ENCODE results near the gene TCFL5. TPM values are rescaled to one million over a fixed set of nuclear protein-coding genes. Genes with fewer than 3 reads are reported as not detected.

TCFL5 gene
- total RNA-seq, 1 experiment from 2014 or later = 29.3 TPM

GRCh38 chr20:62823688-62824475 lies 37.7 kb downstream of the TCFL5 start:
- Histone ChIP-seq H3K9me3 (ENCODE audit: insufficient read depth, low read depth) (no peaks in the 10 kb centered on the region), H3K27me3 (ENCODE audit: insufficient read depth, low read depth) (no peaks in the 10 kb centered on the region), H3K36me3 (ENCODE audit: low read depth) (no peaks in the 10 kb centered on the region), H3K4me3 (peak overlapping the region; percentile 57; the same call in 1 of the 2 replicates), H3K4me2 (peak overlapping the region; percentile 94), H3K79me2 (ENCODE audit: low read depth) (no peaks in the 10 kb centered on the region), H3F3A (ENCODE audit: insufficient read depth, low read depth) (peaks cover 27% of the 10 kb centered on the region; the same call in 1 of the 2 replicates), H2AFZ (no peak overlapping the region), H3K27ac (no peak overlapping the region), H3K4me1 (replicated peaks; ENCODE audit: insufficient read depth) (peaks cover 27% of the 10 kb centered on the region), H3K9me2 (ENCODE audit: insufficient read depth) (no peaks in the 10 kb centered on the region), H4K20me1 (ENCODE audit: insufficient read depth) (no peaks in the 10 kb centered on the region)
- ChIA-PET POLR2A (ENCODE audit: unreplicated experiment) (no interaction called here), CTCF (interaction anchor here (0.6 to 1.3 kb wide), 3 partner anchors 49 to 346 kb away, joined by 3 to 10 read pairs (median 3); no protein-coding TSS in a partner anchor)
- intact Hi-C loops (cut with micrococcal nuclease; ENCODE audit: unreplicated experiment) = loop anchor here (2.0 kb wide), 2 partner anchors 49 to 77 kb away; no protein-coding TSS in a partner anchor
- no TSS peak for BruUV-seq (replicated peaks)
- TF ChIP-seq CTCF (conservative IDR thresholded peaks at IDR 0.05) = no peak
- no peak for TF ChIP-seq EZH2 (IDR thresholded peaks at IDR 0.05; ENCODE audit: low read depth)
- no peak for DNase-seq

- no peak overlapping the region for H2AFZ ChIP-seq
- H3K9me2 ChIP-seq (ENCODE audit: insufficient read depth) = no peaks in the 10 kb centered on the region
- no peaks in the 10 kb centered on the region for H3K9me3 ChIP-seq (ENCODE audit: insufficient read depth, low read depth)
- ChIA-PET CTCF (interaction anchor here (0.6 to 1.3 kb wide), 8 partner anchors 17 to 345 kb away, joined by 3 to 11 read pairs (median 5); no protein-coding TSS in a partner anchor), POLR2A (ENCODE audit: unreplicated experiment) (interaction anchor here (0.5 to 0.7 kb wide), 4 partner anchors 16 to 389 kb away, joined by 3 to 9 read pairs (median 4); no protein-coding TSS in a partner anchor)
- intact Hi-C loops (cut with micrococcal nuclease; ENCODE audit: unreplicated experiment) = loop anchor here (1.0 to 2.0 kb wide), 3 partner anchors 50 to 186 kb away; no protein-coding TSS in a partner anchor
- peaks cover 34% of the 10 kb centered on the region; the same call in 1 of the 2 replicates for H3F3A ChIP-seq (ENCODE audit: insufficient read depth, low read depth)
- no peak overlapping the region for H3K4me2 ChIP-seq
- H3K36me3 ChIP-seq (ENCODE audit: low read depth) = no peaks in the 10 kb centered on the region
- DNase-seq = peak; percentile 80 to 87
- H4K20me1 ChIP-seq (ENCODE audit: insufficient read depth) = no peaks in the 10 kb centered on the region
- peak; percentile 79 for TF ChIP-seq CTCF (conservative IDR thresholded peaks at IDR 0.05)
- no peak for TF ChIP-seq EZH2 (IDR thresholded peaks at IDR 0.05; ENCODE audit: low read depth)
- no peaks in the 10 kb centered on the region for H3K27me3 ChIP-seq (ENCODE audit: insufficient read depth, low read depth)
- BruUV-seq (replicated peaks) = no TSS peak
- no peak overlapping the region for H3K4me3 ChIP-seq
- no peak overlapping the region for H3K27ac ChIP-seq
- peaks cover 36% of the 10 kb centered on the region for H3K4me1 ChIP-seq (replicated peaks; ENCODE audit: insufficient read depth)
- no peaks in the 10 kb centered on the region for H3K79me2 ChIP-seq (ENCODE audit: low read depth)
Measured at GRCh38 chr20:62822788-62823651, 38.6 kb downstream of the TCFL5 start.

- BruUV-seq (replicated peaks) = no TSS peak
- no peaks in the 10 kb centered on the region for H3K36me3 ChIP-seq (ENCODE audit: low read depth)
- H3K79me2 ChIP-seq (ENCODE audit: low read depth) = no peaks in the 10 kb centered on the region
- H2AFZ ChIP-seq = no peak overlapping the region
- CTCF ChIA-PET = interaction anchor here (1.0 to 1.3 kb wide), 7 partner anchors 17 to 155 kb away, joined by 3 to 11 read pairs (median 5); no protein-coding TSS in a partner anchor
- no peaks in the 10 kb centered on the region for H3K9me2 ChIP-seq (ENCODE audit: insufficient read depth)
- peaks cover 38% of the 10 kb centered on the region; the same call in 1 of the 2 replicates for H3F3A ChIP-seq (ENCODE audit: insufficient read depth, low read depth)
- H4K20me1 ChIP-seq (ENCODE audit: insufficient read depth) = no peaks in the 10 kb centered on the region
- TF ChIP-seq EZH2 (IDR thresholded peaks at IDR 0.05; ENCODE audit: low read depth) (no peak), CTCF (conservative IDR thresholded peaks at IDR 0.05) (no peak)
- DNase-seq = no peak
- H3K4me2 ChIP-seq = no peak overlapping the region
- no peaks in the 10 kb centered on the region for H3K27me3 ChIP-seq (ENCODE audit: insufficient read depth, low read depth)
- no peaks in the 10 kb centered on the region for H3K9me3 ChIP-seq (ENCODE audit: insufficient read depth, low read depth)
- intact Hi-C loops (cut with micrococcal nuclease; ENCODE audit: unreplicated experiment) = loop anchor here (1.0 to 2.0 kb wide), 3 partner anchors 50 to 187 kb away; no protein-coding TSS in a partner anchor
- H3K4me1 ChIP-seq (replicated peaks; ENCODE audit: insufficient read depth) = peaks cover 41% of the 10 kb centered on the region
- POLR2A ChIA-PET (ENCODE audit: unreplicated experiment) = interaction anchor here (0.7 kb wide), 1 partner anchor 211 kb away, joined by 4 read pairs; no protein-coding TSS in a partner anchor
- H3K27ac ChIP-seq = no peak overlapping the region
- H3K4me3 ChIP-seq = no peak overlapping the region
Measured at GRCh38 chr20:62822239-62822787, 39.3 kb downstream of the TCFL5 start.
